HepG2 (cell line): Measurements from ENCODE around the gene MAT2A. TPM values are rescaled to one million over a fixed set of nuclear protein-coding genes. Genes with fewer than 3 reads are reported as not detected.

ENCODE experiments used
- ARNT ChIP-seq: fragments of 450-650 bp; IDR thresholded peaks from 2 replicates; pipeline ENCODE4 v1.6.1; 2017
- ATF7 ChIP-seq, 2 experiments: fragments of 450-650 bp in 1 of 2; sonication (generic) in 1 of 2; formaldehyde crosslinking in 1 of 2; IDR thresholded peaks; 2 replicates each; pipeline versions ENCODE4 v1.4.0 to v1.6.1; 2016 to 2020; ENCODE audit warnings: antibody characterized with exemption in 1 of 2, mild to moderate bottlenecking in 1 of 2, missing genetic modification reagents in 1 of 2
- BHLHE40 ChIP-seq: IDR thresholded peaks from 2 replicates; pipeline ENCODE4 v1.6.1; 2011; ENCODE audit warnings: low read length, improper control_type of control experiment
- ESRRA ChIP-seq: sonication (generic); formaldehyde crosslinking; IDR thresholded peaks from 2 replicates; pipeline ENCODE4 v1.5.1; 2020; ENCODE audit warnings: mild to moderate bottlenecking, low read depth, missing genetic modification reagents
- FOXA1 ChIP-seq, 2 experiments: fragments of 450-650 bp in 1 of 2; sonication (generic) in 1 of 2; formaldehyde crosslinking in 1 of 2; IDR thresholded peaks; 2 replicates each; pipeline versions ENCODE4 v1.4.0 to v1.6.1; 2016 to 2020; ENCODE audit warnings: missing genetic modification reagents in 1 of 2
- KDM1A ChIP-seq: IDR thresholded peaks from 2 replicates; pipeline ENCODE4 v1.6.1; 2016; ENCODE audit warnings: missing compliant biosample characterization
- PCBP2 ChIP-seq: fragments of 200-400 bp; formaldehyde crosslinking; optimal IDR thresholded peaks from 2 replicates; pipeline ENCODE3; 2018; ENCODE audit warnings: low read length, low read depth; ENCODE audit not compliant: poor library complexity, severe bottlenecking
- PHF5A ChIP-seq: IDR thresholded peaks from one replicate; pipeline ENCODE4 v1.6.1; 2018; ENCODE audit warnings: low read depth, missing genetic modification reagents; ENCODE audit not compliant: unreplicated experiment
- RARA ChIP-seq: IDR thresholded peaks from 2 replicates; pipeline ENCODE4 v1.6.1; 2016; ENCODE audit warnings: missing genetic modification reagents, missing compliant biosample characterization
- SMARCC2 ChIP-seq: fragments of 450-650 bp; IDR thresholded peaks from 2 replicates; pipeline ENCODE4 v1.6.1; 2017; ENCODE audit warnings: antibody characterized with exemption, mild to moderate bottlenecking
- TBX2 ChIP-seq: sonication (generic); formaldehyde crosslinking; IDR thresholded peaks from 2 replicates; pipeline ENCODE4 v1.5.0; 2020; ENCODE audit warnings: missing genetic modification reagents, mild to moderate bottlenecking, borderline replicate concordance
- U2AF1 ChIP-seq: fragments of 200-400 bp; formaldehyde crosslinking; optimal IDR thresholded peaks from 2 replicates; pipeline ENCODE3; 2017; ENCODE audit warnings: mild to moderate bottlenecking, low read depth, low read length
- ZBTB40 ChIP-seq, 2 experiments: fragments of 450-650 bp in 1 of 2; sonication (generic) in 1 of 2; formaldehyde crosslinking in 1 of 2; IDR thresholded peaks; 2 replicates each; pipeline versions ENCODE4 v1.6.1 to v1.8.0; 2016 to 2022; ENCODE audit warnings: antibody characterized with exemption in 1 of 2, mild to moderate bottlenecking in 1 of 2, missing genetic modification reagents in 1 of 2
- ZMYM3 ChIP-seq: sonication (generic); formaldehyde crosslinking; IDR thresholded peaks from 2 replicates; pipeline ENCODE4 v1.5.1; 2020; ENCODE audit warnings: mild to moderate bottlenecking, missing genetic modification reagents
- ZNF124 ChIP-seq: sonication (generic); formaldehyde crosslinking; IDR thresholded peaks from 2 replicates; pipeline ENCODE4 v1.4.0; 2020; ENCODE audit warnings: missing genetic modification reagents
- ZNF629 ChIP-seq: sonication (generic); formaldehyde crosslinking; conservative IDR thresholded peaks from 2 replicates; pipeline ENCODE4 v1.5.0; 2020; ENCODE audit warnings: missing genetic modification reagents
- ZNF768 ChIP-seq: sonication (generic); formaldehyde crosslinking; IDR thresholded peaks from 2 replicates; pipeline ENCODE4 v1.4.0; 2020; ENCODE audit warnings: missing genetic modification reagents
- polyA plus RNA-seq, 8 experiments: library from polyadenylated mRNA; depleted of rRNA in 3 of 8; stranded (reverse) in 7 of 8; unstranded in 1 of 8; fragments of >200 nt; fragmentation: Illumina TruSeq in 4 of 8; extraction: Trizol in 4 of 8; gene quantifications; 2 replicates each; pipeline versions ENCODE4 v1.2.1 to v1.2.3, GENCODE V29; 2011 to 2016; ENCODE audit warnings: low read depth in 4 of 8, missing spikeins in 1 of 8, mixed read lengths in 1 of 8; ENCODE audit not compliant: insufficient read depth in 1 of 8
- total RNA-seq, 5 experiments: library from RNA; depleted of rRNA; stranded (reverse); fragments of >200 nt; fragmentation: Illumina TruSeq; extraction: Trizol; gene quantifications; 2 replicates each; pipeline ENCODE4 v1.2.3, GENCODE V29; 2016; ENCODE audit warnings: low read depth in 1 of 5
- TF ChIP-seq, protein P1 (sequence below): sonication (generic); formaldehyde crosslinking; IDR thresholded peaks from 2 replicates; pipeline ENCODE4 v1.4.0; 2020; ENCODE audit warnings: missing genetic modification reagents

Gene MAT2A
- total and polyA plus RNA-seq, 2 of the 13 experiments (the other 11 are each of a cell fraction or from before 2014, with no cell fraction given), result 155 to 331 TPM

- TF ChIP-seq, protein P1, sequence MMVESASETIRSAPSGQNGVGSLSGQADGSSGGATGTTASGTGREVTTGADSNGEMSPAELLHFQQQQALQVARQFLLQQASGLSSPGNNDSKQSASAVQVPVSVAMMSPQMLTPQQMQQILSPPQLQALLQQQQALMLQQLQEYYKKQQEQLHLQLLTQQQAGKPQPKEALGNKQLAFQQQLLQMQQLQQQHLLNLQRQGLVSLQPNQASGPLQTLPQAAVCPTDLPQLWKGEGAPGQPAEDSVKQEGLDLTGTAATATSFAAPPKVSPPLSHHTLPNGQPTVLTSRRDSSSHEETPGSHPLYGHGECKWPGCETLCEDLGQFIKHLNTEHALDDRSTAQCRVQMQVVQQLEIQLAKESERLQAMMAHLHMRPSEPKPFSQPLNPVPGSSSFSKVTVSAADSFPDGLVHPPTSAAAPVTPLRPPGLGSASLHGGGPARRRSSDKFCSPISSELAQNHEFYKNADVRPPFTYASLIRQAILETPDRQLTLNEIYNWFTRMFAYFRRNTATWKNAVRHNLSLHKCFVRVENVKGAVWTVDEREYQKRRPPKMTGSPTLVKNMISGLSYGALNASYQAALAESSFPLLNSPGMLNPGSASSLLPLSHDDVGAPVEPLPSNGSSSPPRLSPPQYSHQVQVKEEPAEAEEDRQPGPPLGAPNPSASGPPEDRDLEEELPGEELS (CRISPR knock-in tag), result 0 out of 2 replicates have a peak, but pooled peaks have one; percentile 32
- TF ChIP-seq ZMYM3 (CRISPR knock-in tag) (0 out of 2 replicates have a peak, but pooled peaks have one; percentile 21), KDM1A (peak; percentile 12; the same call in 1 of the 2 replicates), ZBTB40 (IDR thresholded peaks at IDR 0.05) (no peak), ZBTB40 (CRISPR knock-in tag; IDR thresholded peaks at IDR 0.05) (0 out of 2 replicates have a peak, but pooled peaks have one; percentile 40), ZNF124 (CRISPR knock-in tag) (no peak), ARNT (no peak), SMARCC2 (no peak), PCBP2 (no peak), ESRRA (CRISPR knock-in tag) (peak; percentile 67), ZNF629 (CRISPR knock-in tag) (peak; percentile 37; the same call in 1 of the 2 replicates), FOXA1 (IDR thresholded peaks at IDR 0.05) (no peak), FOXA1 (CRISPR knock-in tag; IDR thresholded peaks at IDR 0.05) (peak; percentile 55; the same call in 1 of the 2 replicates), U2AF1 (no peak), TBX2 (0 out of 2 replicates have a peak, but pooled peaks have one; percentile 15), ATF7 (IDR thresholded peaks at IDR 0.05) (no peak), ATF7 (CRISPR knock-in tag; IDR thresholded peaks at IDR 0.05) (no peak), RARA (CRISPR knock-in tag) (peak; percentile 54; the same call in 1 of the 2 replicates), BHLHE40 (peak; percentile 58; the same call in 1 of the 2 replicates), ZNF768 (CRISPR knock-in tag) (peak; percentile 85), PHF5A (CRISPR knock-in tag) (no peak)
Measured at GRCh38 chr2:85523062-85523902, 15.7 kb upstream of the MAT2A start (continued).
